HAP-1 (cell line): ENCODE results near the gene CHD3.

Source experiments
- DNase-seq, 2 experiments: peaks; one replicate each; pipeline ENCODE4 v3.0.0-alpha.2; 2016 to 2020; ENCODE audit warnings: low spot score in 2 of 2
- H3K27me3 ChIP-seq: fragments of 250-450 bp; sonication (Bioruptor Pico); 2 replicates; pipeline ENCODE4 v1.5.1; 2020; ENCODE audit warnings: low read depth, mild to moderate bottlenecking, moderate library complexity
- H3K36me3 ChIP-seq: fragments of 250-450 bp; sonication (Bioruptor Pico); replicated peaks from 2 replicates; pipeline ENCODE4 v1.5.1; 2020; ENCODE audit warnings: mild to moderate bottlenecking
- H3K4me1 ChIP-seq: fragments of 250-450 bp; sonication (Bioruptor Pico); 2 replicates; pipeline ENCODE4 v1.5.1; 2020; ENCODE audit warnings: mild to moderate bottlenecking
- H3K4me3 ChIP-seq: fragments of 250-450 bp; sonication (Bioruptor Pico); 2 replicates; pipeline ENCODE4 v1.5.1; 2020; ENCODE audit warnings: mild to moderate bottlenecking, moderate library complexity
- H3K9me3 ChIP-seq: fragments of 250-450 bp; sonication (Bioruptor Pico); 2 replicates; pipeline ENCODE4 v1.5.1; 2020; ENCODE audit warnings: mild to moderate bottlenecking, moderate library complexity
- in situ Hi-C: fragments of 300-500 bp; cut with MboI; formaldehyde crosslinking; loops from 3 replicates; pipeline ENCODE4 v1.14.3; 2020; ENCODE audit warnings: low sequenced_read_pairs, inconsistent platforms, mixed read lengths

Gene CHD3

GRCh38 chr17:7956228-7956965 is 67.8 kb downstream of the CHD3 start:
- no peaks in the 10 kb centered on the region for H3K4me1 ChIP-seq

GRCh38 chr17:7959503-7960253 is 71.1 kb downstream of the CHD3 start:
- no peaks in the 10 kb centered on the region for H3K27me3 ChIP-seq
- in situ Hi-C loops, result no loop called here
- H3K36me3 ChIP-seq, result no peaks in the 10 kb centered on the region
- no peak for DNase-seq
- H3K9me3 ChIP-seq, result no peaks in the 10 kb centered on the region
- H3K4me1 ChIP-seq, result peaks cover 6% of the 10 kb centered on the region
- H3K4me3 ChIP-seq, result no peak overlapping the region

More at GRCh38 chr17:7956228-7956965, 67.8 kb downstream of the CHD3 start:
- Histone ChIP-seq H3K27me3 (no peaks in the 10 kb centered on the region), H3K9me3 (no peaks in the 10 kb centered on the region), H3K36me3 (no peaks in the 10 kb centered on the region), H3K4me3 (no peak overlapping the region)
- in situ Hi-C loops, result no loop called here
- DNase-seq, result no peak

- in situ Hi-C loops, result no loop called here
- Histone ChIP-seq H3K9me3 (no peaks in the 10 kb centered on the region), H3K4me1 (peaks cover 14% of the 10 kb centered on the region), H3K4me3 (no peak overlapping the region), H3K27me3 (no peaks in the 10 kb centered on the region), H3K36me3 (no peaks in the 10 kb centered on the region)
- no peak for DNase-seq
Observed at GRCh38 chr17:7961421-7961820, 72.8 kb downstream of the CHD3 start.
